ENCODE measurements around the gene EML4. TPM values are rescaled to one million over a fixed set of nuclear protein-coding genes. Genes with fewer than 3 reads are reported as not detected.
A peak's percentile ranks its signal among the peaks of the same experiment; 100 is the strongest.

Gene EML4
- total RNA-seq, 1 experiment from 2014 or later = 52.0 TPM

GRCh38 chr2:42248846-42249245, 79.7 kb downstream of the EML4 start:
- Histone ChIP-seq H3K4me1 (replicated peaks; ENCODE audit: insufficient read depth) (no peaks in the 10 kb centered on the region), H3K27ac (no peak overlapping the region), H4K20me1 (ENCODE audit: insufficient read depth) (peaks cover 5% of the 10 kb centered on the region; the same call in 1 of the 2 replicates), H2AFZ (no peak overlapping the region), H3K27me3 (ENCODE audit: insufficient read depth, low read depth) (no peaks in the 10 kb centered on the region), H3K9me2 (ENCODE audit: insufficient read depth) (peaks cover 4% of the 10 kb centered on the region; the same call in 1 of the 2 replicates), H3K9me3 (ENCODE audit: insufficient read depth, low read depth) (no peaks in the 10 kb centered on the region), H3K4me2 (no peak overlapping the region), H3K79me2 (ENCODE audit: low read depth) (no peaks in the 10 kb centered on the region), H3K36me3 (ENCODE audit: low read depth) (0 out of 2 replicates have a peak, but pooled peaks cover 9% of the 10 kb centered on the region), H3F3A (ENCODE audit: insufficient read depth, low read depth) (peaks cover 15% of the 10 kb centered on the region), H3K4me3 (no peak overlapping the region)
- no TSS peak for BruUV-seq (replicated peaks)
- no peak for DNase-seq
- intact Hi-C loops (cut with micrococcal nuclease; ENCODE audit: unreplicated experiment) = no loop called here
- TF ChIP-seq EZH2 (IDR thresholded peaks at IDR 0.05; ENCODE audit: low read depth) (no peak), CTCF (conservative IDR thresholded peaks at IDR 0.05) (no peak)
- ChIA-PET CTCF (no interaction called here), POLR2A (ENCODE audit: unreplicated experiment) (no interaction called here)

GRCh38 chr2:42249284-42249683, 80.1 kb downstream of the EML4 start:
- 0 out of 2 replicates have a peak, but pooled peaks cover 9% of the 10 kb centered on the region for H3K36me3 ChIP-seq (ENCODE audit: low read depth)
- H3K4me3 ChIP-seq = no peak overlapping the region
- POLR2A ChIA-PET (ENCODE audit: unreplicated experiment) = no interaction called here
- peaks cover 4% of the 10 kb centered on the region; the same call in 1 of the 2 replicates for H3K9me2 ChIP-seq (ENCODE audit: insufficient read depth)
- no peak overlapping the region for H2AFZ ChIP-seq
- H3F3A ChIP-seq (ENCODE audit: insufficient read depth, low read depth) = peaks cover 13% of the 10 kb centered on the region
- H4K20me1 ChIP-seq (ENCODE audit: insufficient read depth) = peaks cover 5% of the 10 kb centered on the region; the same call in 1 of the 2 replicates
- no peak overlapping the region for H3K4me2 ChIP-seq
- intact Hi-C loops (cut with micrococcal nuclease; ENCODE audit: unreplicated experiment) = no loop called here
- TF ChIP-seq EZH2 (IDR thresholded peaks at IDR 0.05; ENCODE audit: low read depth) = no peak
- no peak for TF ChIP-seq CTCF (conservative IDR thresholded peaks at IDR 0.05)
- DNase-seq = no peak
- no peak overlapping the region for H3K27ac ChIP-seq
- BruUV-seq (replicated peaks) = no TSS peak
- H3K27me3 ChIP-seq (ENCODE audit: insufficient read depth, low read depth) = no peaks in the 10 kb centered on the region
- H3K9me3 ChIP-seq (ENCODE audit: insufficient read depth, low read depth) = no peaks in the 10 kb centered on the region
- CTCF ChIA-PET = no interaction called here
- no peaks in the 10 kb centered on the region for H3K79me2 ChIP-seq (ENCODE audit: low read depth)
- H3K4me1 ChIP-seq (replicated peaks; ENCODE audit: insufficient read depth) = no peaks in the 10 kb centered on the region

- peak; percentile 30 to 65 for DNase-seq
- BruUV-seq (replicated peaks) = no TSS peak
- ChIA-PET CTCF (no interaction called here), POLR2A (ENCODE audit: unreplicated experiment) (no interaction called here)
- H3K4me1 ChIP-seq (replicated peaks; ENCODE audit: insufficient read depth) = no peaks in the 10 kb centered on the region
- no peak overlapping the region for H2AFZ ChIP-seq
- H3K9me3 ChIP-seq (ENCODE audit: insufficient read depth, low read depth) = no peaks in the 10 kb centered on the region
- H3F3A ChIP-seq (ENCODE audit: insufficient read depth, low read depth) = peaks cover 9% of the 10 kb centered on the region; the same call in 1 of the 2 replicates
- TF ChIP-seq CTCF (conservative IDR thresholded peaks at IDR 0.05) = no peak
- TF ChIP-seq EZH2 (IDR thresholded peaks at IDR 0.05; ENCODE audit: low read depth) = no peak
- H3K79me2 ChIP-seq (ENCODE audit: low read depth) = no peaks in the 10 kb centered on the region
- H4K20me1 ChIP-seq (ENCODE audit: insufficient read depth) = no peaks in the 10 kb centered on the region
- H3K4me2 ChIP-seq = no peak overlapping the region
- no peaks in the 10 kb centered on the region for H3K27me3 ChIP-seq (ENCODE audit: insufficient read depth, low read depth)
- no peak overlapping the region for H3K27ac ChIP-seq
- intact Hi-C loops (cut with micrococcal nuclease; ENCODE audit: unreplicated experiment) = no loop called here
- H3K9me2 ChIP-seq (ENCODE audit: insufficient read depth) = peaks cover 4% of the 10 kb centered on the region; the same call in 1 of the 2 replicates
- H3K36me3 ChIP-seq (ENCODE audit: low read depth) = 0 out of 2 replicates have a peak, but pooled peaks cover 9% of the 10 kb centered on the region
- H3K4me3 ChIP-seq = no peak overlapping the region
These were observed 80.7 kb downstream of the EML4 start for GRCh38 chr2:42249887-42250286.
